HepG2 (cell line): ENCODE measurements around the gene ALB. TPM values are rescaled to one million over a fixed set of nuclear protein-coding genes. Genes with fewer than 3 reads are reported as not detected.
A peak's percentile ranks its signal among the peaks of the same experiment; 100 is the strongest.

Experiments
- AGO2 ChIP-seq: fragments of 200-400 bp; formaldehyde crosslinking; optimal IDR thresholded peaks from 2 replicates; pipeline ENCODE3; 2017; ENCODE audit warnings: mild to moderate bottlenecking, low read depth, low read length, moderate library complexity
- ATF7 ChIP-seq, 2 experiments: fragments of 450-650 bp in 1 of 2; sonication (generic) in 1 of 2; formaldehyde crosslinking in 1 of 2; IDR thresholded peaks; 2 replicates each; pipeline versions ENCODE4 v1.4.0 to v1.6.1; 2016 to 2020; ENCODE audit warnings: antibody characterized with exemption in 1 of 2, mild to moderate bottlenecking in 1 of 2, missing genetic modification reagents in 1 of 2
- MAFG ChIP-seq: sonication (generic); formaldehyde crosslinking; IDR thresholded peaks from 2 replicates; pipeline ENCODE4 v1.5.1; 2020; ENCODE audit warnings: mild to moderate bottlenecking, missing genetic modification reagents
- MED1 ChIP-seq: sonication (generic); formaldehyde crosslinking; IDR thresholded peaks from 2 replicates; pipeline ENCODE4 v1.4.0; 2020; ENCODE audit warnings: missing genetic modification reagents
- NKX3-1 ChIP-seq: sonication (generic); formaldehyde crosslinking; IDR thresholded peaks from 2 replicates; pipeline ENCODE4 v1.5.0; 2020; ENCODE audit warnings: missing genetic modification reagents
- ZBTB38 ChIP-seq: sonication (generic); formaldehyde crosslinking; IDR thresholded peaks from 2 replicates; pipeline ENCODE4 v1.5.1; 2020; ENCODE audit warnings: mild to moderate bottlenecking, missing genetic modification reagents
- ZNF264 ChIP-seq: sonication (generic); formaldehyde crosslinking; IDR thresholded peaks from 2 replicates; pipeline ENCODE4 v1.4.0; 2020; ENCODE audit warnings: missing genetic modification reagents
- ZNF354B ChIP-seq: sonication (generic); formaldehyde crosslinking; IDR thresholded peaks from 2 replicates; pipeline ENCODE4 v1.8.0; 2022; ENCODE audit warnings: mild to moderate bottlenecking, missing genetic modification reagents
- ZNF468 ChIP-seq: sonication (generic); formaldehyde crosslinking; IDR thresholded peaks from 2 replicates; pipeline ENCODE4 v1.8.0; 2022; ENCODE audit warnings: mild to moderate bottlenecking, moderate library complexity, missing genetic modification reagents
- ZNF660 ChIP-seq: sonication (generic); formaldehyde crosslinking; IDR thresholded peaks from 2 replicates; pipeline ENCODE4 v1.5.1; 2020; ENCODE audit warnings: mild to moderate bottlenecking, low read depth, missing genetic modification reagents, borderline replicate concordance
- ZNF678 ChIP-seq: sonication (generic); formaldehyde crosslinking; IDR thresholded peaks from 2 replicates; pipeline ENCODE4 v1.4.0; 2020; ENCODE audit warnings: mild to moderate bottlenecking, missing genetic modification reagents
- polyA plus RNA-seq, 8 experiments: library from polyadenylated mRNA; depleted of rRNA in 3 of 8; stranded (reverse) in 7 of 8; unstranded in 1 of 8; fragments of >200 nt; fragmentation: Illumina TruSeq in 4 of 8; extraction: Trizol in 4 of 8; gene quantifications; 2 replicates each; pipeline versions ENCODE4 v1.2.1 to v1.2.3, GENCODE V29; 2011 to 2016; ENCODE audit warnings: low read depth in 4 of 8, missing spikeins in 1 of 8, mixed read lengths in 1 of 8; ENCODE audit not compliant: insufficient read depth in 1 of 8
- total RNA-seq, 5 experiments: library from RNA; depleted of rRNA; stranded (reverse); fragments of >200 nt; fragmentation: Illumina TruSeq; extraction: Trizol; gene quantifications; 2 replicates each; pipeline ENCODE4 v1.2.3, GENCODE V29; 2016; ENCODE audit warnings: low read depth in 1 of 5
- TF ChIP-seq, protein P1 (sequence below): IDR thresholded peaks from 2 replicates; pipeline ENCODE4 v1.6.1; 2016; ENCODE audit warnings: low read depth, borderline replicate concordance
- TF ChIP-seq, protein P2 (sequence below): sonication (generic); formaldehyde crosslinking; IDR thresholded peaks from 2 replicates; pipeline ENCODE4 v1.4.0; 2020; ENCODE audit warnings: mild to moderate bottlenecking, missing genetic modification reagents
- TF ChIP-seq, protein P3 (sequence below): sonication (generic); formaldehyde crosslinking; IDR thresholded peaks from 2 replicates; pipeline ENCODE4 v1.4.0; 2020; ENCODE audit warnings: missing genetic modification reagents, mild to moderate bottlenecking, borderline replicate concordance
- TF ChIP-seq, protein P4 (sequence below): sonication (generic); formaldehyde crosslinking; IDR thresholded peaks from 2 replicates; pipeline ENCODE4 v1.8.0; 2022; ENCODE audit warnings: mild to moderate bottlenecking, missing genetic modification reagents; ENCODE audit not compliant: insufficient replicate concordance
- TF ChIP-seq, protein P5 (sequence below): sonication (generic); formaldehyde crosslinking; conservative IDR thresholded peaks from 2 replicates; pipeline ENCODE4 v1.8.0; 2022; ENCODE audit warnings: mild to moderate bottlenecking, moderate library complexity, missing genetic modification reagents
- TF ChIP-seq, protein P6 (sequence below): sonication (generic); formaldehyde crosslinking; IDR thresholded peaks from 2 replicates; pipeline ENCODE4 v1.5.0; 2020; ENCODE audit warnings: missing genetic modification reagents, mild to moderate bottlenecking, borderline replicate concordance
- TF ChIP-seq, protein P7 (sequence below): sonication (generic); formaldehyde crosslinking; IDR thresholded peaks from 2 replicates; pipeline ENCODE4 v1.4.0; 2020; ENCODE audit warnings: missing genetic modification reagents, low read depth, mild to moderate bottlenecking, borderline replicate concordance

The ALB gene
- total and polyA plus RNA-seq, 2 of the 13 experiments (the other 11 are each of a cell fraction or from before 2014, with no cell fraction given) = 22,259 to 22,625 TPM

DNA sequence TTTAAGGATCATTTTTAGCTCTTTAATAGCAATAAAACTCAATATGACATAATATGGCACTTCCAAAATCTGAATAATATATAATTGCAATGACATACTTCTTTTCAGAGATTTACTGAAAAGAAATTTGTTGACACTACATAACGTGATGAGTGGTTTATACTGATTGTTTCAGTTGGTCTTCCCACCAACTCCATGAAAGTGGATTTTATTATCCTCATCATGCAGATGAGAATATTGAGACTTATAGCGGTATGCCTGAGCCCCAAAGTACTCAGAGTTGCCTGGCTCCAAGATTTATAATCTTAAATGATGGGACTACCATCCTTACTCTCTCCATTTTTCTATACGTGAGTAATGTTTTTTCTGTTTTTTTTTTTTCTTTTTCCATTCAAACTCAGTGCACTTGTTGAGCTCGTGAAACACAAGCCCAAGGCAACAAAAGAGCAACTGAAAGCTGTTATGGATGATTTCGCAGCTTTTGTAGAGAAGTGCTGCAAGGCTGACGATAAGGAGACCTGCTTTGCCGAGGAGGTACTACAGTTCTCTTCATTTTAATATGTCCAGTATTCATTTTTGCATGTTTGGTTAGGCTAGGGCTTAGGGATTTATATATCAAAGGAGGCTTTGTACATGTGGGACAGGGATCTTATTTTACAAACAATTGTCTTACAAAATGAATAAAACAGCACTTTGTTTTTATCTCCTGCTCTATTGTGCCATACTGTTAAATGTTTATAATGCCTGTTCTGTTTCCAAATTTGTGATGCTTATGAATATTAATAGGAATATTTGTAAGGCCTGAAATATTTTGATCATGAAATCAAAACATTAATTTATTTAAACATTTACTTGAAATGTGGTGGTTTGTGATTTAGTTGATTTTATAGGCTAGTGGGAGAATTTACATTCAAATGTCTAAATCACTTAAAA lies 15.3 kb downstream of the ALB start (continued):
- TF ChIP-seq, protein P1, sequence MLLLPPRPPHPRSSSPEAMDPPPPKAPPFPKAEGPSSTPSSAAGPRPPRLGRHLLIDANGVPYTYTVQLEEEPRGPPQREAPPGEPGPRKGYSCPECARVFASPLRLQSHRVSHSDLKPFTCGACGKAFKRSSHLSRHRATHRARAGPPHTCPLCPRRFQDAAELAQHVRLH (CRISPR knock-in tag) = no peak
- TF ChIP-seq, protein P2, sequence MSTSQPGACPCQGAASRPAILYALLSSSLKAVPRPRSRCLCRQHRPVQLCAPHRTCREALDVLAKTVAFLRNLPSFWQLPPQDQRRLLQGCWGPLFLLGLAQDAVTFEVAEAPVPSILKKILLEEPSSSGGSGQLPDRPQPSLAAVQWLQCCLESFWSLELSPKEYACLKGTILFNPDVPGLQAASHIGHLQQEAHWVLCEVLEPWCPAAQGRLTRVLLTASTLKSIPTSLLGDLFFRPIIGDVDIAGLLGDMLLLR (CRISPR knock-in tag) = no peak
- TF ChIP-seq, protein P3, sequence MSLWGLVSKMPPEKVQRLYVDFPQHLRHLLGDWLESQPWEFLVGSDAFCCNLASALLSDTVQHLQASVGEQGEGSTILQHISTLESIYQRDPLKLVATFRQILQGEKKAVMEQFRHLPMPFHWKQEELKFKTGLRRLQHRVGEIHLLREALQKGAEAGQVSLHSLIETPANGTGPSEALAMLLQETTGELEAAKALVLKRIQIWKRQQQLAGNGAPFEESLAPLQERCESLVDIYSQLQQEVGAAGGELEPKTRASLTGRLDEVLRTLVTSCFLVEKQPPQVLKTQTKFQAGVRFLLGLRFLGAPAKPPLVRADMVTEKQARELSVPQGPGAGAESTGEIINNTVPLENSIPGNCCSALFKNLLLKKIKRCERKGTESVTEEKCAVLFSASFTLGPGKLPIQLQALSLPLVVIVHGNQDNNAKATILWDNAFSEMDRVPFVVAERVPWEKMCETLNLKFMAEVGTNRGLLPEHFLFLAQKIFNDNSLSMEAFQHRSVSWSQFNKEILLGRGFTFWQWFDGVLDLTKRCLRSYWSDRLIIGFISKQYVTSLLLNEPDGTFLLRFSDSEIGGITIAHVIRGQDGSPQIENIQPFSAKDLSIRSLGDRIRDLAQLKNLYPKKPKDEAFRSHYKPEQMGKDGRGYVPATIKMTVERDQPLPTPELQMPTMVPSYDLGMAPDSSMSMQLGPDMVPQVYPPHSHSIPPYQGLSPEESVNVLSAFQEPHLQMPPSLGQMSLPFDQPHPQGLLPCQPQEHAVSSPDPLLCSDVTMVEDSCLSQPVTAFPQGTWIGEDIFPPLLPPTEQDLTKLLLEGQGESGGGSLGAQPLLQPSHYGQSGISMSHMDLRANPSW (CRISPR knock-in tag) = no peak
- TF ChIP-seq, protein P4, sequence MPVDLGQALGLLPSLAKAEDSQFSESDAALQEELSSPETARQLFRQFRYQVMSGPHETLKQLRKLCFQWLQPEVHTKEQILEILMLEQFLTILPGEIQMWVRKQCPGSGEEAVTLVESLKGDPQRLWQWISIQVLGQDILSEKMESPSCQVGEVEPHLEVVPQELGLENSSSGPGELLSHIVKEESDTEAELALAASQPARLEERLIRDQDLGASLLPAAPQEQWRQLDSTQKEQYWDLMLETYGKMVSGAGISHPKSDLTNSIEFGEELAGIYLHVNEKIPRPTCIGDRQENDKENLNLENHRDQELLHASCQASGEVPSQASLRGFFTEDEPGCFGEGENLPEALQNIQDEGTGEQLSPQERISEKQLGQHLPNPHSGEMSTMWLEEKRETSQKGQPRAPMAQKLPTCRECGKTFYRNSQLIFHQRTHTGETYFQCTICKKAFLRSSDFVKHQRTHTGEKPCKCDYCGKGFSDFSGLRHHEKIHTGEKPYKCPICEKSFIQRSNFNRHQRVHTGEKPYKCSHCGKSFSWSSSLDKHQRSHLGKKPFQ (CRISPR knock-in tag) = no peak
- no peak for TF ChIP-seq MAFG (CRISPR knock-in tag)
- TF ChIP-seq ZNF678 (CRISPR knock-in tag) = no peak
- TF ChIP-seq, protein P5, sequence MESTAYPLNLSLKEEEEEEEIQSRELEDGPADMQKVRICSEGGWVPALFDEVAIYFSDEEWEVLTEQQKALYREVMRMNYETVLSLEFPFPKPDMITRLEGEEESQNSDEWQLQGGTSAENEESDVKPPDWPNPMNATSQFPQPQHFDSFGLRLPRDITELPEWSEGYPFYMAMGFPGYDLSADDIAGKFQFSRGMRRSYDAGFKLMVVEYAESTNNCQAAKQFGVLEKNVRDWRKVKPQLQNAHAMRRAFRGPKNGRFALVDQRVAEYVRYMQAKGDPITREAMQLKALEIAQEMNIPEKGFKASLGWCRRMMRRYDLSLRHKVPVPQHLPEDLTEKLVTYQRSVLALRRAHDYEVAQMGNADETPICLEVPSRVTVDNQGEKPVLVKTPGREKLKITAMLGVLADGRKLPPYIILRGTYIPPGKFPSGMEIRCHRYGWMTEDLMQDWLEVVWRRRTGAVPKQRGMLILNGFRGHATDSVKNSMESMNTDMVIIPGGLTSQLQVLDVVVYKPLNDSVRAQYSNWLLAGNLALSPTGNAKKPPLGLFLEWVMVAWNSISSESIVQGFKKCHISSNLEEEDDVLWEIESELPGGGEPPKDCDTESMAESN (CRISPR knock-in tag) = no peak
- TF ChIP-seq ZNF660 (CRISPR knock-in tag) = no peak
- TF ChIP-seq, protein P6, sequence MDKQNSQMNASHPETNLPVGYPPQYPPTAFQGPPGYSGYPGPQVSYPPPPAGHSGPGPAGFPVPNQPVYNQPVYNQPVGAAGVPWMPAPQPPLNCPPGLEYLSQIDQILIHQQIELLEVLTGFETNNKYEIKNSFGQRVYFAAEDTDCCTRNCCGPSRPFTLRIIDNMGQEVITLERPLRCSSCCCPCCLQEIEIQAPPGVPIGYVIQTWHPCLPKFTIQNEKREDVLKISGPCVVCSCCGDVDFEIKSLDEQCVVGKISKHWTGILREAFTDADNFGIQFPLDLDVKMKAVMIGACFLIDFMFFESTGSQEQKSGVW (CRISPR knock-in tag) = no peak
- no peak for TF ChIP-seq ZBTB38
- TF ChIP-seq ATF7 (IDR thresholded peaks at IDR 0.05) = no peak
- TF ChIP-seq ATF7 (CRISPR knock-in tag; IDR thresholded peaks at IDR 0.05) = no peak
- no peak for TF ChIP-seq ZNF354B (CRISPR knock-in tag)
- peak; percentile 69 for TF ChIP-seq AGO2
- TF ChIP-seq, protein P7, sequence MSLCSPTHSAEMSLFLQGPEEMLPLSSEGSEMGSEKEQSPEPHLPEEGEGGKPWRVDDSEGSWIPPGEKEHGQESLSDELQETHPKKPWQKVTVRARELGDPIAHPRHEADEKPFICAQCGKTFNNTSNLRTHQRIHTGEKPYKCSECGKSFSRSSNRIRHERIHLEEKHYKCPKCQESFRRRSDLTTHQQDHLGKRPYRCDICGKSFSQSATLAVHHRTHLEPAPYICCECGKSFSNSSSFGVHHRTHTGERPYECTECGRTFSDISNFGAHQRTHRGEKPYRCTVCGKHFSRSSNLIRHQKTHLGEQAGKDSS (CRISPR knock-in tag) = no peak
- no peak for TF ChIP-seq NKX3-1
- TF ChIP-seq ZNF468 (CRISPR knock-in tag) = no peak
- peak; percentile 18; the same call in 1 of the 2 replicates for TF ChIP-seq ZNF264 (CRISPR knock-in tag)
- 0 out of 2 replicates have a peak, but pooled peaks have one; percentile 25 for TF ChIP-seq MED1
